ENCODE data around the gene SRRM3.
"Not testable (repeated sequence)": the region's sequence is repeated elsewhere in the genome, so short reads cannot be mapped to it uniquely, and the experiment has no call there.

SRRM3 gene

GRCh38 chr7:76223286-76223972 lies 21.7 kb downstream of the SRRM3 start:
- no peak for DNase-seq
- intact Hi-C loops (cut with DNase I), result no loop called here

GRCh38 chr7:76224695-76225094 lies 23.0 kb downstream of the SRRM3 start:
- DNase-seq, result no peak
- intact Hi-C loops (cut with DNase I), result no loop called here

- DNase-seq, result no peak
- intact Hi-C loops (cut with DNase I), result no loop called here
Measured at GRCh38 chr7:76225379-76225778, 23.7 kb downstream of the SRRM3 start.

GRCh38 chr7:76225951-76226350 lies 24.3 kb downstream of the SRRM3 start:
- no peak for DNase-seq
- intact Hi-C loops (cut with DNase I), result no loop called here

- DNase-seq; intact Hi-C loops (cut with DNase I): not testable (repeated sequence)
Measured at GRCh38 chr7:76226878-76227423, 25.3 kb downstream of the SRRM3 start.

- DNase-seq, result no peak
- intact Hi-C loops (cut with DNase I), result no loop called here
Measured at GRCh38 chr7:76230214-76230613, 28.5 kb downstream of the SRRM3 start.

- no peak for DNase-seq
- intact Hi-C loops (cut with DNase I), result no loop called here
Measured at GRCh38 chr7:76231071-76231470, 29.4 kb downstream of the SRRM3 start.

GRCh38 chr7:76231583-76231982 lies 29.9 kb downstream of the SRRM3 start:
- no peak for DNase-seq
- intact Hi-C loops (cut with DNase I), result no loop called here

- intact Hi-C loops (cut with DNase I), result no loop called here
- no peak for DNase-seq
Measured at GRCh38 chr7:76232698-76233097, 31.0 kb downstream of the SRRM3 start.

- peak in 16 of 42 donors; percentile 30 to 77 (median 48) for DNase-seq
- intact Hi-C loops (cut with DNase I), result no loop called here
Measured at GRCh38 chr7:76233538-76234281, 32.0 kb downstream of the SRRM3 start.

- intact Hi-C loops (cut with DNase I), result no loop called here
- DNase-seq, result no peak
Measured at GRCh38 chr7:76234282-76234584, 32.5 kb downstream of the SRRM3 start.

GRCh38 chr7:76234931-76235441 lies 33.3 kb downstream of the SRRM3 start:
- intact Hi-C loops (cut with DNase I), result no loop called here
- DNase-seq, result peak; percentile 51 to 94 (median 86)

GRCh38 chr7:76236224-76236623 lies 34.5 kb downstream of the SRRM3 start:
- intact Hi-C loops (cut with DNase I), result no loop called here
- no peak for DNase-seq

- intact Hi-C loops (cut with DNase I), result no loop called here
- no peak for DNase-seq
Measured at GRCh38 chr7:76238326-76238725, 36.6 kb downstream of the SRRM3 start.

GRCh38 chr7:76241141-76241540 lies 39.4 kb downstream of the SRRM3 start:
- intact Hi-C loops (cut with DNase I), result no loop called here
- no peak for DNase-seq

- intact Hi-C loops (cut with DNase I), result not testable (repeated sequence)
- DNase-seq, result peak in 6 of 42 donors; percentile 19 to 51 (median 38)
Measured at GRCh38 chr7:76242517-76243063, 40.9 kb downstream of the SRRM3 start.

GRCh38 chr7:76244781-76245391 lies 43.2 kb downstream of the SRRM3 start:
- no peak for DNase-seq
- intact Hi-C loops (cut with DNase I), result no loop called here

- no peak for DNase-seq
- intact Hi-C loops (cut with DNase I), result no loop called here
Measured at GRCh38 chr7:76246804-76247389, 45.2 kb downstream of the SRRM3 start.

GRCh38 chr7:76247938-76248337 lies 46.2 kb downstream of the SRRM3 start:
- DNase-seq, result no peak
- intact Hi-C loops (cut with DNase I), result no loop called here
